Muscle layer of colon (tissue), 2 donors: ENCODE measurements around the gene BBS4.

ENCODE experiments used
- H3K27ac ChIP-seq: one replicate; pipeline ENCODE4 v1.7.0; 2013; ENCODE audit warnings: low read depth, mild to moderate bottlenecking, low read length, moderate library complexity
- H3K27me3 ChIP-seq, 2 donors: one replicate each; pipeline ENCODE4 v1.7.0; 2013; ENCODE audit warnings: low read length in 2 of 2, mild to moderate bottlenecking in 2 of 2; ENCODE audit not compliant: insufficient read depth in 2 of 2, control insufficient read depth in 1 of 2
- H3K36me3 ChIP-seq: one replicate; pipeline ENCODE4 v1.7.0; 2013; ENCODE audit warnings: mild to moderate bottlenecking, low read length; ENCODE audit not compliant: insufficient read depth
- H3K4me1 ChIP-seq: one replicate; pipeline ENCODE4 v1.7.0; 2013; ENCODE audit warnings: mild to moderate bottlenecking, low read length; ENCODE audit not compliant: insufficient read depth
- H3K4me3 ChIP-seq, 2 donors: one replicate each; pipeline ENCODE4 v1.7.0; 2013; ENCODE audit warnings: low read length in 2 of 2, low read depth in 1 of 2, mild to moderate bottlenecking in 1 of 2, moderate library complexity in 1 of 2
- H3K9ac ChIP-seq: one replicate; pipeline ENCODE4 v1.7.0; 2013; ENCODE audit warnings: low read length
- H3K9me3 ChIP-seq: one replicate; pipeline ENCODE4 v1.7.0; 2013; ENCODE audit warnings: mild to moderate bottlenecking, low read length
- donor health status: abdominal sarcoma.
- donor health status: Adenocarcinoma of cecum.

Gene BBS4

GRCh38 chr15:72735111-72735510, 49.1 kb downstream of the BBS4 start:
- Histone ChIP-seq H3K9ac (no peak overlapping the region), H3K9me3 (no peaks in the 10 kb centered on the region), H3K4me3 (no peak overlapping the region), H3K4me1 (no peaks in the 10 kb centered on the region), H3K27me3 (no peaks in the 10 kb centered on the region), H3K36me3 (peaks cover 68% of the 10 kb centered on the region), H3K27ac (no peak overlapping the region)

DNA sequence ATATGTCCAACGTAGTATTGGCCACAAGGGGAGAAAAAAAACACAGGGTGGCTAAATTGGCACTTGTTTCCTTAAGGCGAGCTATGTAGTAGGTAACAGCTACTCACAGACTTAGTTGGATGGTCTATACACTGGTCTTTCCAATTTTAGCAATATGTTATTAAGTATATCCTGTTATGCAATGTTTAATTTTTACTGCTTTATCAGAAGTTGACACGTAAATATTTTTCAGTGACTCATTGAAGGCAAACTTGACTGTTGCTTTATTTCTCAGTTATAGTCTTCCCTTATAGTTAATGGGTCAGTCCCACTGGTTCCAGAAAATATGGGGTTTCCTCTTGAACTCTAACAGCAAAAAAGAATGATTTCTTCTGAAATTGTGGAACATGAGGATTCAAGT, 51.1 kb downstream of the BBS4 start:
- H3K4me1 ChIP-seq = no peaks in the 10 kb centered on the region
- no peaks in the 10 kb centered on the region for H3K9me3 ChIP-seq
- H3K9ac ChIP-seq = no peak overlapping the region
- no peak overlapping the region for H3K27ac ChIP-seq
- peaks cover 56% of the 10 kb centered on the region for H3K36me3 ChIP-seq
- H3K4me3 ChIP-seq = no peak overlapping the region
- H3K27me3 ChIP-seq = no peaks in the 10 kb centered on the region

DNA sequence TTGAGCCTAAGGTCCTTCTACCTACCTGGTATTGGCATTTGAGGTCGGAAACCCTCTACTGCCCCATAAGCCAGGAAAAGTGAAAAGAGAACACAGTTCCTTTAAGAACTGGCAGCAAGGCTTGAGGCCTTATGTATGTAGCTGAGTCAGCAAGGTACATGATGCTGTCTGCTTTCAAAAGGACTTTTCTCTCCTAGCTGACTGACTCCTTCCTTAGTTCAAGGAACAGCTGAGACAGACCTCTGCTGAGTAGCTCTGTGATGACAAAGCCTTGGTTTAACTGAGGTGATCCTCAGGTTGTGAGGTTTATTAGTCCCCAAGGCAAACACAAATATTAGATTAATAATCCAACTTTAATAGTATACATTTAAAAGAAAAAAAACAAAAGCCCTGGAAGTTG, 51.7 kb downstream of the BBS4 start:
- no peaks in the 10 kb centered on the region for H3K4me1 ChIP-seq
- no peaks in the 10 kb centered on the region for H3K9me3 ChIP-seq
- peaks cover 53% of the 10 kb centered on the region for H3K36me3 ChIP-seq
- H3K27ac ChIP-seq = no peak overlapping the region
- H3K27me3 ChIP-seq = no peaks in the 10 kb centered on the region
- no peak overlapping the region for H3K9ac ChIP-seq
- H3K4me3 ChIP-seq = no peak overlapping the region

DNA sequence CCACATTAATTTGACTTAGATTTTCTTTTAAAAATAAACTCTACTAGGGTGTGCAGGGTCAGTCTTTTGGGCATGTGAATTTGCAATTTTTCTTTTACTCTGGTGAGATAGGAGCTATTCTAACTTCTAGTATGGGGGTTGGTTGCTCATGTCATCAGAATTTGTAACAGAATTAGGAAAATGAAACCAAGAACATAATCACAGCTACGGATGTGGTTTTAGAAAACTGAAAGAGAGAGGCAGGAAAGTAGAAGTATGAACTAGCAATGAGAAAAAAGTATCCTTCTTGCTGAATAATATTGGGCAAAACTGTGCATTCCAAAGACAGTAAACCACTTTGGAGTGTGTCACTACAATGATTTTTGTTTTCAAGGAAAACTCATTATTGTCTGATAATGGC, 54.2 kb downstream of the BBS4 start:
- no peak overlapping the region for H3K9ac ChIP-seq
- no peaks in the 10 kb centered on the region for H3K27me3 ChIP-seq
- H3K27ac ChIP-seq = no peak overlapping the region
- no peaks in the 10 kb centered on the region for H3K9me3 ChIP-seq
- H3K4me1 ChIP-seq = no peaks in the 10 kb centered on the region
- H3K36me3 ChIP-seq = peaks cover 40% of the 10 kb centered on the region
- H3K4me3 ChIP-seq = no peak overlapping the region

GRCh38 chr15:72749700-72750099, 63.7 kb downstream of the BBS4 start:
- peaks cover 33% of the 10 kb centered on the region for H3K36me3 ChIP-seq
- H3K4me1 ChIP-seq = no peaks in the 10 kb centered on the region
- no peaks in the 10 kb centered on the region for H3K27me3 ChIP-seq
- no peak overlapping the region for H3K27ac ChIP-seq
- H3K4me3 ChIP-seq = no peak overlapping the region
- H3K9me3 ChIP-seq = no peaks in the 10 kb centered on the region
- H3K9ac ChIP-seq = no peak overlapping the region

DNA sequence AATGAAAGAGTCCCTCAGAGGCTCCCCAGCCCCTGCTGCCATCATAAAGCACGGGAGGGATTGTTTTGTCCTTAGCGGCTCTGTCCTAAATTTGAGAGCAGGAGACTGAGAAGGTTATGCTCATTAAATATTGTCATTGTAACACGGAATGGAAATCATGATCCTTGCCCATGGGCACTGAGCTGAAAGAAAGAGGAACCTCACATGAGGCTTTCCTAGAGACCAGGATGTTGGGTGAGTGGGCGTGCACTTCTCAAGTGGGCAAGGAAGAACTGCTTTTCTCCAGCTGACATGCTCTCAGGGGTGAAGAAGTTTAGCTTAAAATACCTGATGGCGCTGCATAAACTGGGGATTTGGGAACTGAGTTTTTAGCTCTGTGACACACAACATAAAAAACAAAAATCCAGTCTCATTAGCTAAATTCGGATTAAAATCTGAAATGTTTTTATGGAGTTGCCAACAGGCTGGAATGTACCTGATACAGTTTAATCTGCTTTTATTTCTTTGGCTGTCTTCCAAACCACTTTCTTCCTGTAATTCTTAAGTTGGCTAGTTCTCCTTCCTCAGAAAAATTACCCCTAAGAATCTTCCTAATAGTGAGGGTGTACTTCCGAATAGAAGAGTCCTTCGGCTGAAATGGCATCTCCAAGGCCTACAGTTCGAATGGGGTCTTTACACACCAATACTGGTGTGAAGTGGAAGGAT, 65.9 kb downstream of the BBS4 start:
- peaks cover 45% of the 10 kb centered on the region for H3K36me3 ChIP-seq
- H3K27ac ChIP-seq = no peak overlapping the region
- no peak overlapping the region for H3K9ac ChIP-seq
- H3K4me3 ChIP-seq = no peak overlapping the region
- no peaks in the 10 kb centered on the region for H3K9me3 ChIP-seq
- no peaks in the 10 kb centered on the region for H3K4me1 ChIP-seq
- H3K27me3 ChIP-seq = no peaks in the 10 kb centered on the region

GRCh38 chr15:72754096-72754495, 68.1 kb downstream of the BBS4 start:
- no peak overlapping the region for H3K9ac ChIP-seq
- H3K27ac ChIP-seq = no peak overlapping the region
- H3K4me3 ChIP-seq = no peak overlapping the region
- no peaks in the 10 kb centered on the region for H3K4me1 ChIP-seq
- H3K9me3 ChIP-seq = no peaks in the 10 kb centered on the region
- H3K27me3 ChIP-seq = no peaks in the 10 kb centered on the region
- peaks cover 45% of the 10 kb centered on the region for H3K36me3 ChIP-seq

DNA sequence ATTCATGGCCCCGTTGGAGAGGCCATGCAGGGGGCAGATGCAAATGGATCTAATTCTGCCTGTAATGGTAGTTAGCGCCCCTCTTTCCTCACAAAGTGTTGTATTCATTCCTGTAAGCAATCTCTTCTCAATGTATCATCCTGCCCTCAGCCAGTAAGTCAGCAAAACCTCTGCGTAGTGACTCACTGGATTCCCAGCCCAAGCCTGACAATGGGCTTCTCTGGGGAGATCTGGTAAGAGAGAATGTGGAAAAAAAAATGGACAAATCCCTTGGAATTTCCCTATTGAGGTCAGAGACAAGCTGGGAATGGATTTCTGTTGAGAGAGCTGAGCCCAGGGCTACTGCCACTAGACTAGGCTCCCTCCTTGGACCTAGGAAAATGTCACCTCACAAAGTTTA, 72.2 kb downstream of the BBS4 start:
- no peak overlapping the region for H3K9ac ChIP-seq
- H3K36me3 ChIP-seq = peaks cover 33% of the 10 kb centered on the region
- no peak overlapping the region for H3K27ac ChIP-seq

GRCh38 chr15:72760590-72761260, 74.7 kb downstream of the BBS4 start:
- no peak overlapping the region for H3K27ac ChIP-seq
- H3K36me3 ChIP-seq = peaks cover 8% of the 10 kb centered on the region
- H3K9ac ChIP-seq = no peak overlapping the region
- H3K27me3 ChIP-seq = no peaks in the 10 kb centered on the region
- no peaks in the 10 kb centered on the region for H3K9me3 ChIP-seq
- H3K4me1 ChIP-seq = no peaks in the 10 kb centered on the region
- H3K4me3 ChIP-seq = no peak overlapping the region

More for the DNA sequence above, 72.2 kb downstream of the BBS4 start:
- Histone ChIP-seq H3K4me1 (no peaks in the 10 kb centered on the region), H3K9me3 (no peaks in the 10 kb centered on the region), H3K27me3 (no peaks in the 10 kb centered on the region), H3K4me3 (no peak overlapping the region)

- H3K27me3 ChIP-seq = no peaks in the 10 kb centered on the region
- H3K9me3 ChIP-seq = no peaks in the 10 kb centered on the region
- no peak overlapping the region for H3K9ac ChIP-seq
- peaks cover 16% of the 10 kb centered on the region for H3K36me3 ChIP-seq
- no peaks in the 10 kb centered on the region for H3K4me1 ChIP-seq
- no peak overlapping the region for H3K4me3 ChIP-seq
- H3K27ac ChIP-seq = no peak overlapping the region
Measured at GRCh38 chr15:72764656-72765055, 78.6 kb downstream of the BBS4 start.

- Histone ChIP-seq H3K9ac (no peak overlapping the region), H3K4me1 (no peaks in the 10 kb centered on the region), H3K36me3 (peaks cover 20% of the 10 kb centered on the region)
Measured at GRCh38 chr15:72766025-72766424, 80.0 kb downstream of the BBS4 start.

GRCh38 chr15:72766780-72767179, 80.8 kb downstream of the BBS4 start:
- Histone ChIP-seq H3K4me3 (no peak overlapping the region), H3K36me3 (peaks cover 26% of the 10 kb centered on the region), H3K9me3 (no peaks in the 10 kb centered on the region), H3K27ac (no peak overlapping the region), H3K9ac (no peak overlapping the region), H3K27me3 (no peaks in the 10 kb centered on the region), H3K4me1 (no peaks in the 10 kb centered on the region)

More at GRCh38 chr15:72766025-72766424, 80.0 kb downstream of the BBS4 start:
- Histone ChIP-seq H3K27ac (no peak overlapping the region), H3K9me3 (no peaks in the 10 kb centered on the region), H3K4me3 (no peak overlapping the region), H3K27me3 (no peaks in the 10 kb centered on the region)
